Caco-2 (cell line): ENCODE measurements around the gene GRK5. TPM values are rescaled to one million over a fixed set of nuclear protein-coding genes. Genes with fewer than 3 reads are reported as not detected.

Experiments used
- BruUV-seq: library from RNA; stranded (reverse); fragments of 400-500 nt; replicated peaks from 2 replicates; lab custom pipeline; 2021; lab: Mats Ljungman, UMichigan
- CTCF ChIA-PET: fragments of 300-600 bp; sonication (Branson Sonifier 250); formaldehyde crosslinking; loops from one replicate; lab custom pipeline; 2022; ENCODE audit warnings: antibody characterized with exemption; lab: Charles Lee
- POLR2A ChIA-PET: fragments of 300-600 bp; sonication (Branson Sonifier 250); formaldehyde crosslinking; loops from one replicate; lab custom pipeline; 2022; ENCODE audit warnings: antibody characterized with exemption; lab: Charles Lee
- DNase-seq, 2 experiments: peaks; one replicate each; pipeline versions ENCODE4 v3.0.0 to v3.0.0-alpha.2; 2020 to 2022
- H3K27me3 ChIP-seq: replicated peaks from 2 replicates; pipeline ENCODE4 v1.6.0; 2011; ENCODE audit warnings: low read length; ENCODE audit not compliant: control insufficient read depth, insufficient read depth
- H3K36me3 ChIP-seq: 2 replicates; pipeline ENCODE4 v1.5.1; 2011; ENCODE audit warnings: low read length; ENCODE audit not compliant: control insufficient read depth, insufficient read depth
- H3K4me1 ChIP-seq: fragments of 250-450 bp; sonication (Bioruptor Pico); 2 replicates; pipeline ENCODE4 v1.5.1; 2020; ENCODE audit warnings: mild to moderate bottlenecking
- H3K4me3 ChIP-seq: 2 replicates; pipeline ENCODE4 v1.5.1; 2011; ENCODE audit warnings: low read depth, mild to moderate bottlenecking, control low read depth, low read length
- H3K9me3 ChIP-seq: fragments of 250-450 bp; sonication (Bioruptor Pico); 2 replicates; pipeline ENCODE4 v1.5.1; 2020; ENCODE audit warnings: mild to moderate bottlenecking, moderate library complexity
- H3K27ac Mint-ChIP-seq: one replicate; pipeline ENCODE4 v1.8.0; 2022; ENCODE audit warnings: mixed read lengths; ENCODE audit not compliant: unreplicated experiment
- H3K27me3 Mint-ChIP-seq: one replicate; pipeline ENCODE4 v1.8.0; 2022; ENCODE audit warnings: mixed read lengths; ENCODE audit not compliant: insufficient read depth, unreplicated experiment
- H3K36me3 Mint-ChIP-seq: one replicate; pipeline ENCODE4 v1.8.0; 2022; ENCODE audit warnings: mild to moderate bottlenecking, mixed read lengths; ENCODE audit not compliant: insufficient read depth, unreplicated experiment
- H3K4me1 Mint-ChIP-seq: one replicate; pipeline ENCODE4 v1.8.0; 2022; ENCODE audit warnings: low read depth, mixed read lengths; ENCODE audit not compliant: unreplicated experiment
- H3K4me3 Mint-ChIP-seq: one replicate; pipeline ENCODE4 v1.8.0; 2022; ENCODE audit warnings: mild to moderate bottlenecking, moderate library complexity, mixed read lengths; ENCODE audit not compliant: unreplicated experiment
- H3K9me3 Mint-ChIP-seq: one replicate; pipeline ENCODE4 v1.8.0; 2022; ENCODE audit warnings: mixed read lengths; ENCODE audit not compliant: unreplicated experiment
- CTCF ChIP-seq, 2 experiments: fragments of 200-600 bp in 1 of 2; IDR thresholded peaks; 1 replicate in 1 of 2; 2 replicates in 1 of 2; pipeline versions ENCODE4 v1.5.1 to v1.8.0; 2011 to 2022; ENCODE audit warnings: antibody characterized with exemption in 1 of 2, control low read depth in 1 of 2, inconsistent platforms in 1 of 2, low read depth in 1 of 2, low read length in 1 of 2, mild to moderate bottlenecking in 1 of 2, moderate library complexity in 1 of 2; ENCODE audit not compliant: insufficient read depth in 1 of 2, severe bottlenecking in 1 of 2, unreplicated experiment in 1 of 2
- intact Hi-C: fragments of 100-400 bp; cut with micrococcal nuclease; formaldehyde crosslinking; loops from one replicate; pipeline ENCODE4 v1.10.0; 2022; ENCODE audit not compliant: unreplicated experiment
- total RNA-seq: library from RNA; stranded (reverse); gene quantifications from 2 replicates; pipeline ENCODE4 v1.2.3, GENCODE V29; 2022

GRK5 gene
- total RNA-seq, 1 experiment from 2014 or later, result 7.7 TPM

- Mint-ChIP-seq H3K4me3 (no peak overlapping the region), H3K27ac (no peak overlapping the region), H3K9me3 (peaks cover 10% of the 10 kb centered on the region), H3K4me1 (no peaks in the 10 kb centered on the region), H3K36me3 (no peaks in the 10 kb centered on the region), H3K27me3 (peaks cover 8% of the 10 kb centered on the region)
- H3K36me3 ChIP-seq, result no peaks in the 10 kb centered on the region
- intact Hi-C loops, result no loop called here
- ChIA-PET CTCF (no interaction called here), POLR2A (no interaction called here)
- H3K4me1 ChIP-seq, result no peaks in the 10 kb centered on the region
- BruUV-seq, result no TSS peak
- H3K27me3 ChIP-seq, result no peaks in the 10 kb centered on the region
- no peak for DNase-seq
- no peak overlapping the region for H3K4me3 ChIP-seq
- no peak for TF ChIP-seq CTCF (IDR thresholded peaks at IDR 0.05; ENCODE audit: insufficient read depth in 1 of 2, low read depth in 1 of 2, low read length in 1 of 2, severe bottlenecking in 1 of 2, unreplicated experiment in 1 of 2)
- H3K9me3 ChIP-seq, result no peaks in the 10 kb centered on the region; the same call in 1 of the 2 replicates
Observed at GRCh38 chr10:119468542-119469324, 261.4 kb downstream of the GRK5 start.

GRCh38 chr10:119469325-119469707, 261.9 kb downstream of the GRK5 start:
- no peak for TF ChIP-seq CTCF (IDR thresholded peaks at IDR 0.05; ENCODE audit: insufficient read depth in 1 of 2, low read depth in 1 of 2, low read length in 1 of 2, severe bottlenecking in 1 of 2, unreplicated experiment in 1 of 2)
- H3K27ac Mint-ChIP-seq, result no peak overlapping the region
- BruUV-seq, result no TSS peak
- peaks cover 10% of the 10 kb centered on the region for H3K9me3 Mint-ChIP-seq
- POLR2A ChIA-PET, result no interaction called here
- H3K4me1 Mint-ChIP-seq, result no peaks in the 10 kb centered on the region
- H3K36me3 ChIP-seq, result no peaks in the 10 kb centered on the region
- DNase-seq, result no peak
- H3K4me1 ChIP-seq, result no peaks in the 10 kb centered on the region
- intact Hi-C loops, result no loop called here
- no peaks in the 10 kb centered on the region for H3K27me3 ChIP-seq
- H3K36me3 Mint-ChIP-seq, result no peaks in the 10 kb centered on the region
- CTCF ChIA-PET, result no interaction called here
- no peak overlapping the region for H3K4me3 Mint-ChIP-seq
- H3K9me3 ChIP-seq, result no peaks in the 10 kb centered on the region
- H3K4me3 ChIP-seq, result no peak overlapping the region
- peaks cover 10% of the 10 kb centered on the region for H3K27me3 Mint-ChIP-seq

GRCh38 chr10:119469846-119470245, 262.5 kb downstream of the GRK5 start:
- no peak for TF ChIP-seq CTCF (IDR thresholded peaks at IDR 0.05; ENCODE audit: insufficient read depth in 1 of 2, low read depth in 1 of 2, low read length in 1 of 2, severe bottlenecking in 1 of 2, unreplicated experiment in 1 of 2)
- peaks cover 6% of the 10 kb centered on the region for H3K9me3 Mint-ChIP-seq
- no peaks in the 10 kb centered on the region for H3K36me3 ChIP-seq
- no peak overlapping the region for H3K27ac Mint-ChIP-seq
- no TSS peak for BruUV-seq
- intact Hi-C loops, result no loop called here
- no peak for DNase-seq
- H3K4me1 Mint-ChIP-seq, result no peaks in the 10 kb centered on the region
- POLR2A ChIA-PET, result interaction anchor here (0.6 kb wide), 1 partner anchor 241 kb away, joined by 9 read pairs; no protein-coding TSS in a partner anchor
- CTCF ChIA-PET, result no interaction called here
- H3K4me3 ChIP-seq, result no peak overlapping the region
- no peaks in the 10 kb centered on the region for H3K36me3 Mint-ChIP-seq
- H3K27me3 ChIP-seq, result no peaks in the 10 kb centered on the region
- H3K4me3 Mint-ChIP-seq, result no peak overlapping the region
- H3K27me3 Mint-ChIP-seq, result peaks cover 9% of the 10 kb centered on the region
- no peaks in the 10 kb centered on the region for H3K9me3 ChIP-seq
- H3K4me1 ChIP-seq, result no peaks in the 10 kb centered on the region
